Measurements from ENCODE around the gene TANC1.

DNA sequence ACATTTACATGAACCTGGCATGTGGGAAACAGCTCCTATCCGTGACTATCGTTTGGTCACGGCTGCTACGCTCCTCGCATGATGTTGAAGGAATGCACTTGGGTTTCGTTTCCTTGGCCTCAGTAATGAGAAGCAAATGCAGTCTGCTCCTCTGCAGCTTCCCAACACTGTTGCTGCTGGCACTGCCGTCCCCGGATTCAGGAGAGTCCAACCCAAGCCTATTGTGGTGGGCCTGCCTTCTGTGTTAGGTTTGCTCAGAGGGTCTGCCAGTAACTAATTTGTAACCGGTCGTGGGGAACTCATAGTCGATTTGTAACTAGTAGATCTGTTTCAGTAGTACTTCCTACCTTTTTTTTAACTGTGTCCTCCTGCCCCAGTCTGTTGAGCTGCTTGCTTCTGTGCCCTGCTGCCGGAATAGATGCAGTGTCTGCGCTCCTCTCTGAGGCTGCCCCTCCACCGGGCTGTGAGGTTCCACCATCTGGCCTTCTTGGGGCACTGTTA, 259.7 kb downstream of the TANC1 start:
- TF ChIP-seq, protein P1, sequence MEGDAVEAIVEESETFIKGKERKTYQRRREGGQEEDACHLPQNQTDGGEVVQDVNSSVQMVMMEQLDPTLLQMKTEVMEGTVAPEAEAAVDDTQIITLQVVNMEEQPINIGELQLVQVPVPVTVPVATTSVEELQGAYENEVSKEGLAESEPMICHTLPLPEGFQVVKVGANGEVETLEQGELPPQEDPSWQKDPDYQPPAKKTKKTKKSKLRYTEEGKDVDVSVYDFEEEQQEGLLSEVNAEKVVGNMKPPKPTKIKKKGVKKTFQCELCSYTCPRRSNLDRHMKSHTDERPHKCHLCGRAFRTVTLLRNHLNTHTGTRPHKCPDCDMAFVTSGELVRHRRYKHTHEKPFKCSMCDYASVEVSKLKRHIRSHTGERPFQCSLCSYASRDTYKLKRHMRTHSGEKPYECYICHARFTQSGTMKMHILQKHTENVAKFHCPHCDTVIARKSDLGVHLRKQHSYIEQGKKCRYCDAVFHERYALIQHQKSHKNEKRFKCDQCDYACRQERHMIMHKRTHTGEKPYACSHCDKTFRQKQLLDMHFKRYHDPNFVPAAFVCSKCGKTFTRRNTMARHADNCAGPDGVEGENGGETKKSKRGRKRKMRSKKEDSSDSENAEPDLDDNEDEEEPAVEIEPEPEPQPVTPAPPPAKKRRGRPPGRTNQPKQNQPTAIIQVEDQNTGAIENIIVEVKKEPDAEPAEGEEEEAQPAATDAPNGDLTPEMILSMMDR (IDR thresholded peaks at IDR 0.05) = no peak
- TF ChIP-seq POLR2A (IDR thresholded peaks at IDR 0.05) = no peak
